Neural progenitor cell (in vitro differentiated cells): ENCODE data around the gene AGPS. TPM values are rescaled to one million over a fixed set of nuclear protein-coding genes. Genes with fewer than 3 reads are reported as not detected.

Experiments
- DNase-seq: peaks from one replicate; pipeline ENCODE4 v3.0.0-alpha.2; 2016; ENCODE audit warnings: low spot score
- H2AFZ ChIP-seq: fragments of 200-600 bp; sonication (generic); replicated peaks from 2 replicates; pipeline ENCODE4 v1.6.1; 2016; ENCODE audit warnings: antibody characterized with exemption
- H3F3A ChIP-seq: fragments of 200-600 bp; sonication (generic); 2 replicates; pipeline ENCODE4 v1.6.1; 2016; ENCODE audit warnings: antibody characterized with exemption, low read depth
- H3K27ac ChIP-seq: fragments of 200-600 bp; sonication (generic); 2 replicates; pipeline ENCODE4 v1.5.1; 2016; ENCODE audit warnings: mild to moderate bottlenecking
- H3K27me3 ChIP-seq: fragments of 200-600 bp; sonication (generic); 2 replicates; pipeline ENCODE4 v1.6.1; 2016; ENCODE audit warnings: mild to moderate bottlenecking, moderate library complexity
- H3K36me3 ChIP-seq: fragments of 200-600 bp; sonication (generic); 2 replicates; pipeline ENCODE4 v1.5.1; 2016
- H3K4me1 ChIP-seq: fragments of 200-600 bp; sonication (generic); 2 replicates; pipeline ENCODE4 v1.6.1; 2016; ENCODE audit warnings: mixed run types
- H3K4me2 ChIP-seq: fragments of 200-600 bp; sonication (generic); 2 replicates; pipeline ENCODE4 v1.6.1; 2016
- H3K4me3 ChIP-seq: fragments of 200-600 bp; sonication (generic); 2 replicates; pipeline ENCODE4 v1.5.1; 2016
- H3K79me2 ChIP-seq: fragments of 200-600 bp; sonication (generic); 2 replicates; pipeline ENCODE4 v1.6.1; 2016; ENCODE audit warnings: low read depth
- H3K9ac ChIP-seq: fragments of 200-600 bp; sonication (generic); 2 replicates; pipeline ENCODE4 v1.6.1; 2016
- H3K9me3 ChIP-seq: fragments of 200-600 bp; sonication (generic); 2 replicates; pipeline ENCODE4 v1.5.1; 2016; ENCODE audit warnings: low read depth
- H4K20me1 ChIP-seq: fragments of 200-600 bp; sonication (generic); 2 replicates; pipeline ENCODE4 v1.6.1; 2016; ENCODE audit warnings: low read depth
- H3K27ac Mint-ChIP-seq: 3 replicates; pipeline ENCODE4 v1.8.0; 2021; ENCODE audit warnings: mixed read lengths
- H3K27me3 Mint-ChIP-seq: 2 replicates; pipeline ENCODE4 v1.8.0; 2022; ENCODE audit warnings: low read depth, mild to moderate bottlenecking, inconsistent platforms, moderate library complexity, mixed read lengths; ENCODE audit not compliant: insufficient read depth
- H3K36me3 Mint-ChIP-seq: 3 replicates; pipeline ENCODE4 v1.8.0; 2021; ENCODE audit warnings: mixed read lengths
- H3K4me1 Mint-ChIP-seq: 3 replicates; pipeline ENCODE4 v1.8.0; 2021; ENCODE audit warnings: mixed read lengths
- H3K4me3 Mint-ChIP-seq: 3 replicates; pipeline ENCODE4 v1.8.0; 2021; ENCODE audit warnings: mild to moderate bottlenecking, moderate library complexity, mixed read lengths
- H3K9me3 Mint-ChIP-seq: 3 replicates; pipeline ENCODE4 v1.8.0; 2020; ENCODE audit warnings: mixed read lengths
- CTCF ChIP-seq: fragments of 200-600 bp; sonication (generic); IDR thresholded peaks from 2 replicates; pipeline ENCODE4 v1.5.1; 2017; ENCODE audit warnings: antibody characterized with exemption, mild to moderate bottlenecking
- EZH2 ChIP-seq: fragments of 200-600 bp; sonication (generic); IDR thresholded peaks from 2 replicates; pipeline ENCODE4 v1.6.1; 2017; ENCODE audit warnings: antibody characterized with exemption, mild to moderate bottlenecking, moderate library complexity
- EZH2phosphoT487 ChIP-seq: fragments of 200-600 bp; sonication (generic); IDR thresholded peaks from 2 replicates; pipeline ENCODE4 v1.6.1; 2017; ENCODE audit warnings: antibody characterized with exemption
- total RNA-seq: library from RNA; depleted of rRNA; stranded (reverse); fragments of >200 nt; gene quantifications from 2 replicates; pipeline ENCODE4 v1.2.3, GENCODE V29; 2015; ENCODE audit warnings: low replicate concordance

The AGPS gene
- total RNA-seq, 1 donor from 2014 or later, result 63.5 TPM

- Histone ChIP-seq H3K79me2 (no peaks in the 10 kb centered on the region), H3K27ac (no peak overlapping the region), H3K36me3 (no peaks in the 10 kb centered on the region), H3K4me2 (no peak overlapping the region), H3K4me1 (peaks cover 3% of the 10 kb centered on the region), H3K27me3 (no peaks in the 10 kb centered on the region), H2AFZ (no peak overlapping the region), H3K4me3 (no peak overlapping the region), H3K9me3 (no peaks in the 10 kb centered on the region), H4K20me1 (no peaks in the 10 kb centered on the region), H3K9ac (no peak overlapping the region), H3F3A (no peaks in the 10 kb centered on the region)
- TF ChIP-seq EZH2 (no peak), EZH2phosphoT487 (no peak), CTCF (no peak)
- no peak for DNase-seq
- Mint-ChIP-seq H3K27ac (no peak overlapping the region), H3K27me3 (peaks cover 7% of the 10 kb centered on the region), H3K4me1 (peaks cover 35% of the 10 kb centered on the region), H3K4me3 (no peak overlapping the region), H3K9me3 (no peaks in the 10 kb centered on the region), H3K36me3 (no peaks in the 10 kb centered on the region)
Measured at GRCh38 chr2:177575358-177575757, 182.8 kb downstream of the AGPS start.

- no peaks in the 10 kb centered on the region for H3K36me3 ChIP-seq
- H3K4me2 ChIP-seq, result no peak overlapping the region
- H3K27ac Mint-ChIP-seq, result no peak overlapping the region
- no peak overlapping the region for H2AFZ ChIP-seq
- no peaks in the 10 kb centered on the region for H3F3A ChIP-seq
- no peak overlapping the region for H3K4me3 ChIP-seq
- no peaks in the 10 kb centered on the region for H4K20me1 ChIP-seq
- no peaks in the 10 kb centered on the region for H3K27me3 ChIP-seq
- H3K36me3 Mint-ChIP-seq, result no peaks in the 10 kb centered on the region
- no peak overlapping the region for H3K27ac ChIP-seq
- H3K27me3 Mint-ChIP-seq, result peaks cover 10% of the 10 kb centered on the region
- no peak overlapping the region for H3K4me3 Mint-ChIP-seq
- H3K9me3 Mint-ChIP-seq, result no peaks in the 10 kb centered on the region
- DNase-seq, result no peak
- peaks cover 3% of the 10 kb centered on the region for H3K4me1 ChIP-seq
- no peaks in the 10 kb centered on the region for H3K79me2 ChIP-seq
- TF ChIP-seq EZH2phosphoT487 (no peak), CTCF (no peak), EZH2 (no peak)
- H3K9me3 ChIP-seq, result no peaks in the 10 kb centered on the region
- no peak overlapping the region for H3K9ac ChIP-seq
- peaks cover 19% of the 10 kb centered on the region for H3K4me1 Mint-ChIP-seq
Measured at GRCh38 chr2:177577075-177577474, 184.5 kb downstream of the AGPS start.

GRCh38 chr2:177578454-177578853, 185.9 kb downstream of the AGPS start:
- no peaks in the 10 kb centered on the region for H3K4me1 ChIP-seq
- no peak overlapping the region for H3K9ac ChIP-seq
- Mint-ChIP-seq H3K4me3 (no peak overlapping the region), H3K9me3 (no peaks in the 10 kb centered on the region), H3K27me3 (peaks cover 10% of the 10 kb centered on the region), H3K36me3 (no peaks in the 10 kb centered on the region), H3K4me1 (peaks cover 6% of the 10 kb centered on the region), H3K27ac (no peak overlapping the region)
- no peaks in the 10 kb centered on the region for H3K27me3 ChIP-seq
- H3K36me3 ChIP-seq, result no peaks in the 10 kb centered on the region
- no peak for TF ChIP-seq CTCF
- no peak for TF ChIP-seq EZH2
- no peak for TF ChIP-seq EZH2phosphoT487
- H3K27ac ChIP-seq, result no peak overlapping the region
- DNase-seq, result no peak
- H3K4me3 ChIP-seq, result no peak overlapping the region
- H3F3A ChIP-seq, result no peaks in the 10 kb centered on the region
- H4K20me1 ChIP-seq, result no peaks in the 10 kb centered on the region
- no peak overlapping the region for H2AFZ ChIP-seq
- no peak overlapping the region for H3K4me2 ChIP-seq
- H3K9me3 ChIP-seq, result no peaks in the 10 kb centered on the region
- no peaks in the 10 kb centered on the region for H3K79me2 ChIP-seq
